Thoracic aorta (tissue), 2 donors: Measurements from ENCODE around the gene ARGLU1. TPM values are rescaled to one million over a fixed set of nuclear protein-coding genes. Genes with fewer than 3 reads are reported as not detected.

Experiments
- ATAC-seq: fragments of 150-250 bp; one replicate; pipeline ENCODE4 v1.8.0; 2017; ENCODE audit warnings: low read depth; ENCODE audit not compliant: insufficient number of reproducible peaks, low FRiP score
- DNase-seq: peaks from one replicate; pipeline ENCODE4 v3.0.0-alpha.2; 2020; ENCODE audit warnings: low spot score
- H3K27ac ChIP-seq, 2 donors: fragments of 200-600 bp; sonication (generic); 1 replicate in 1 of 2; 2 replicates in 1 of 2; pipeline ENCODE4 v1.5.1; 2016; ENCODE audit warnings: mild to moderate bottlenecking in 2 of 2, moderate library complexity in 2 of 2
- H3K27me3 ChIP-seq: fragments of 200-600 bp; sonication (generic); replicated peaks from 2 replicates; pipeline ENCODE4 v1.6.0; 2016; ENCODE audit warnings: mild to moderate bottlenecking; ENCODE audit not compliant: insufficient read depth
- H3K36me3 ChIP-seq: fragments of 200-600 bp; sonication (generic); one replicate; pipeline ENCODE4 v1.5.1; 2016
- H3K4me1 ChIP-seq, 2 donors: fragments of 200-600 bp; sonication (generic); 1 replicate in 1 of 2; 2 replicates in 1 of 2; pipeline versions ENCODE4 v1.5.1 to v1.6.0; 2016; ENCODE audit warnings: low read depth in 2 of 2, mild to moderate bottlenecking in 1 of 2; ENCODE audit not compliant: control insufficient read depth in 1 of 2
- H3K4me3 ChIP-seq: fragments of 200-600 bp; sonication (generic); 2 replicates; pipeline ENCODE4 v1.5.1; 2016; ENCODE audit warnings: mild to moderate bottlenecking
- H3K9me3 ChIP-seq: fragments of 200-600 bp; sonication (generic); 2 replicates; pipeline ENCODE4 v1.5.1; 2016
- CTCF ChIP-seq: fragments of 200-600 bp; sonication (generic); IDR thresholded peaks from one replicate; pipeline ENCODE4 v1.5.1; 2019; ENCODE audit warnings: antibody characterized with exemption
- total RNA-seq, 2 donors: library from RNA; depleted of rRNA; stranded (reverse); fragments of >200 nt; gene quantifications; one replicate each; pipeline versions ENCODE4 v1.1.0 to v1.2.3, GENCODE V29; 2016

ARGLU1 gene
- total RNA-seq, 2 donors from 2014 or later, result 112 to 159 TPM

- no peak for TF ChIP-seq CTCF
- ATAC-seq (no peak), DNase-seq (no peak)
- no peaks in the 10 kb centered on the region for H3K27me3 ChIP-seq
- peak overlapping the region; percentile 53 to 66 for H3K27ac ChIP-seq
- H3K36me3 ChIP-seq, result no peaks in the 10 kb centered on the region
- peaks cover 5 to 66% of the 10 kb centered on the region in 2 donors for H3K4me1 ChIP-seq
- H3K4me3 ChIP-seq, result peak overlapping the region; percentile 61
- H3K9me3 ChIP-seq, result no peaks in the 10 kb centered on the region
Measured at GRCh38 chr13:106492588-106493475, 75.1 kb downstream of the ARGLU1 start.

- Histone ChIP-seq H3K4me1 (peaks cover 5 to 59% of the 10 kb centered on the region in 2 donors), H3K36me3 (no peaks in the 10 kb centered on the region), H3K4me3 (peak overlapping the region; percentile 61), H3K27me3 (no peaks in the 10 kb centered on the region), H3K9me3 (no peaks in the 10 kb centered on the region), H3K27ac (peak overlapping the region; percentile 46 to 66)
- no peak for TF ChIP-seq CTCF
- ATAC-seq (no peak), DNase-seq (no peak)
Measured at GRCh38 chr13:106491928-106492587, 75.9 kb downstream of the ARGLU1 start.

Other genes starting within 250 kb of the ARGLU1 start
- gene EFNB2, start 32.5 kb downstream of the ARGLU1 start, total RNA-seq, result 10 to 100 TPM; 27.2 to 45.2 TPM